CD4-positive, alpha-beta T cell (primary cell): ENCODE data around the gene MAP3K1. TPM values are rescaled to one million over a fixed set of nuclear protein-coding genes. Genes with fewer than 3 reads are reported as not detected.

Experiments
- ATAC-seq: fragments of 200-7000 bp; cut with Tn5 transposase; one replicate; pipeline ENCODE4 v1.10.0; 2022; ENCODE audit warnings: mild to moderate bottlenecking; ENCODE audit not compliant: poor library complexity
- CTCF ChIA-PET: fragments of 350-600 bp; sonication (Branson Sonifier 250); formaldehyde crosslinking; loops from one replicate; lab custom pipeline; 2021; ENCODE audit warnings: antibody characterized with exemption, inconsistent platforms; lab: Charles Lee
- POLR2A ChIA-PET: fragments of 350-600 bp; sonication (Branson Sonifier 250); formaldehyde crosslinking; loops from one replicate; lab custom pipeline; 2021; ENCODE audit warnings: antibody characterized with exemption, inconsistent platforms; lab: Charles Lee
- DNase-seq, 14 experiments: peaks; one replicate each; pipeline ENCODE4 v3.0.0-alpha.2; 2013 to 2020; ENCODE audit warnings: mixed read lengths in 2 of 14
- H3K27ac ChIP-seq, 2 donors: one replicate each; pipeline versions ENCODE4 v1.5.1 to v1.7.0; 2013; ENCODE audit warnings: low read length in 2 of 2, low read depth in 1 of 2, mild to moderate bottlenecking in 1 of 2
- H3K27me3 ChIP-seq, 2 experiments: 1 replicate in 1 of 2; 2 replicates in 1 of 2; pipeline versions ENCODE4 v1.6.1 to v1.7.0; 2013; ENCODE audit warnings: low read length in 2 of 2, control low read depth in 1 of 2, mild to moderate bottlenecking in 1 of 2, moderate library complexity in 1 of 2; ENCODE audit not compliant: insufficient read depth in 2 of 2, control insufficient read depth in 1 of 2
- H3K36me3 ChIP-seq: one replicate; pipeline ENCODE4 v1.6.1; 2013; ENCODE audit warnings: low read length, control low read depth; ENCODE audit not compliant: insufficient read depth
- H3K4me1 ChIP-seq: one replicate; pipeline ENCODE4 v1.6.1; 2013; ENCODE audit warnings: low read length, control low read depth; ENCODE audit not compliant: insufficient read depth
- H3K4me3 ChIP-seq: one replicate; pipeline ENCODE4 v1.5.1; 2013; ENCODE audit warnings: mild to moderate bottlenecking, low read length, moderate library complexity
- H3K9me3 ChIP-seq, 2 experiments: 1 replicate in 1 of 2; 2 replicates in 1 of 2; pipeline versions ENCODE4 v1.6.1 to v1.7.0; 2013; ENCODE audit warnings: low read length in 2 of 2, mild to moderate bottlenecking in 2 of 2, control low read depth in 1 of 2, moderate library complexity in 1 of 2; ENCODE audit not compliant: control insufficient read depth in 1 of 2, insufficient read depth in 1 of 2
- H3K27ac Mint-ChIP-seq: one replicate; pipeline ENCODE4 v1.8.0; 2020; ENCODE audit warnings: mixed read lengths
- H3K27me3 Mint-ChIP-seq: one replicate; pipeline ENCODE4 v1.8.0; 2021; ENCODE audit warnings: mixed read lengths
- H3K36me3 Mint-ChIP-seq: one replicate; pipeline ENCODE4 v1.8.0; 2021; ENCODE audit warnings: low read depth, mixed read lengths
- H3K4me1 Mint-ChIP-seq: one replicate; pipeline ENCODE4 v1.8.0; 2021; ENCODE audit warnings: low read depth, mixed read lengths
- H3K4me3 Mint-ChIP-seq: one replicate; pipeline ENCODE4 v1.8.0; 2020; ENCODE audit warnings: mild to moderate bottlenecking, mixed read lengths
- H3K9me3 Mint-ChIP-seq: one replicate; pipeline ENCODE4 v1.8.0; 2020; ENCODE audit warnings: mixed read lengths
- intact Hi-C, 2 experiments: fragments of 100-400 bp; cut with DNase I in 1 of 2; cut with micrococcal nuclease in 1 of 2; formaldehyde crosslinking; loops; one replicate each; pipeline versions ENCODE4 v1.15.1 to v1.9.0; 2023 to 2025; cut with DNase I, micrococcal nuclease
- total RNA-seq, 174 experiments: library from RNA in 2 of 174; stranded (reverse) in 2 of 174; gene quantifications; one replicate each; pipeline ENCODE4 v1.2.3 and lab custom pipeline; 2021 to 2026
- TF ChIP-seq, protein P1 (sequence below): fragments of 200-600 bp; IDR thresholded peaks from one replicate; pipeline ENCODE4 v1.8.0; 2022; ENCODE audit warnings: antibody characterized with exemption, mild to moderate bottlenecking

MAP3K1 gene
- total RNA-seq, 2 experiments from 2014 or later = 59.4 to 62.5 TPM

DNA sequence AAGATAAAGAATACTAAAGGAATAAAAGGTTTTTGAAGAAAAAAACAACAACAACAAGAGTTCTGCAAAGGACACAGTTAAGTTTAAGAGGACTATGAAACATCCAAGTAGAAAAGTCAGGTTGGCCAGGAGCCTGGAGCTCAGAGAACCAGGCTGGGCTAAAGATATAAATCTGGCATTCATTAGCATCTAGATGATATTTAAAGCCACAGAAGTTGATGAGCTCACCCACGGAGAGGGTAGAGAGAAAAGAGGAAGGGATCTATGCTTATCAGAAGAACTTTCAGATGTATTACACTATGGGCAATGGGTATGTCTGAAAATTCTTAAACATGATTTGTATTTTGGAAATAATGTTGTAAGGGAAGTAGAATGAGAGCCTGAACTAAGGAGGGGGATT, 126.6 kb downstream of the MAP3K1 start:
- ChIA-PET CTCF (no interaction called here), POLR2A (no interaction called here)
- H3K27ac ChIP-seq = no peak overlapping the region
- no peaks in the 10 kb centered on the region for H3K9me3 Mint-ChIP-seq
- H3K4me1 Mint-ChIP-seq = peaks cover 23% of the 10 kb centered on the region
- no peak for ATAC-seq
- H3K9me3 ChIP-seq = no peaks in the 10 kb centered on the region
- no peaks in the 10 kb centered on the region for H3K27me3 ChIP-seq
- peaks cover 77% of the 10 kb centered on the region for H3K36me3 ChIP-seq
- no peak overlapping the region for H3K27ac Mint-ChIP-seq
- TF ChIP-seq, protein P1, sequence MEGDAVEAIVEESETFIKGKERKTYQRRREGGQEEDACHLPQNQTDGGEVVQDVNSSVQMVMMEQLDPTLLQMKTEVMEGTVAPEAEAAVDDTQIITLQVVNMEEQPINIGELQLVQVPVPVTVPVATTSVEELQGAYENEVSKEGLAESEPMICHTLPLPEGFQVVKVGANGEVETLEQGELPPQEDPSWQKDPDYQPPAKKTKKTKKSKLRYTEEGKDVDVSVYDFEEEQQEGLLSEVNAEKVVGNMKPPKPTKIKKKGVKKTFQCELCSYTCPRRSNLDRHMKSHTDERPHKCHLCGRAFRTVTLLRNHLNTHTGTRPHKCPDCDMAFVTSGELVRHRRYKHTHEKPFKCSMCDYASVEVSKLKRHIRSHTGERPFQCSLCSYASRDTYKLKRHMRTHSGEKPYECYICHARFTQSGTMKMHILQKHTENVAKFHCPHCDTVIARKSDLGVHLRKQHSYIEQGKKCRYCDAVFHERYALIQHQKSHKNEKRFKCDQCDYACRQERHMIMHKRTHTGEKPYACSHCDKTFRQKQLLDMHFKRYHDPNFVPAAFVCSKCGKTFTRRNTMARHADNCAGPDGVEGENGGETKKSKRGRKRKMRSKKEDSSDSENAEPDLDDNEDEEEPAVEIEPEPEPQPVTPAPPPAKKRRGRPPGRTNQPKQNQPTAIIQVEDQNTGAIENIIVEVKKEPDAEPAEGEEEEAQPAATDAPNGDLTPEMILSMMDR = no peak
- no peak overlapping the region for H3K4me3 Mint-ChIP-seq
- peaks cover 89% of the 10 kb centered on the region for H3K36me3 Mint-ChIP-seq
- DNase-seq = no peak
- no peaks in the 10 kb centered on the region for H3K4me1 ChIP-seq
- no peak overlapping the region for H3K4me3 ChIP-seq
- intact Hi-C loops = no loop called here
- H3K27me3 Mint-ChIP-seq = no peaks in the 10 kb centered on the region

Other genes starting within 250 kb of the MAP3K1 start
- 1 to 10 TPM; 1.6 to 2.3 TPM for gene SETD9, start 94.0 kb downstream of the MAP3K1 start, total RNA-seq
- gene MIER3, start 136.6 kb downstream of the MAP3K1 start, total RNA-seq = 10 to 100 TPM; 25.9 to 26.1 TPM